GM12801 (cell line): ENCODE data around the gene PCDHGA9.

Experiments used
- CTCF ChIP-seq: IDR thresholded peaks from one replicate; pipeline ENCODE4 v1.5.1; 2011; ENCODE audit warnings: control low read depth; ENCODE audit not compliant: insufficient read length; ENCODE audit errors: extremely low read depth

The PCDHGA9 gene

GRCh38 chr5:141430332-141431113 is 27.9 kb downstream of the PCDHGA9 start, which contains the start of gene PCDHGA12:
Gene PCDHGA12 (plus strand): TSS chr5:141430507. CDS start chr5:141430760, 253 bp downstream.
- no peak for TF ChIP-seq CTCF

- TF ChIP-seq CTCF: no peak
Observed at GRCh38 chr5:141431286-141431685, 28.7 kb downstream of the PCDHGA9 start.

- no peak for TF ChIP-seq CTCF
Observed at GRCh38 chr5:141434006-141434405, 31.4 kb downstream of the PCDHGA9 start.

- no peak for TF ChIP-seq CTCF
Observed at GRCh38 chr5:141437221-141437620, 34.6 kb downstream of the PCDHGA9 start.

- no peak for TF ChIP-seq CTCF
Observed at GRCh38 chr5:141439411-141440141, 37.0 kb downstream of the PCDHGA9 start.

GRCh38 chr5:141440341-141440740 is 37.8 kb downstream of the PCDHGA9 start:
- no peak for TF ChIP-seq CTCF

GRCh38 chr5:141441571-141442170 is 39.1 kb downstream of the PCDHGA9 start:
- no peak for TF ChIP-seq CTCF
